ENCODE results near the gene MRGPRD.

The MRGPRD gene

GRCh38 chr11:68954836-68955606, 25.8 kb downstream of the MRGPRD start:
- H3K27me3 Mint-ChIP-seq: peaks cover 10% of the 10 kb centered on the region
- H3K4me3 Mint-ChIP-seq: peak overlapping the region in 1 of 2 donors; percentile 38
- peak; percentile 31 for ATAC-seq
- no peaks in the 10 kb centered on the region for H3K9me3 Mint-ChIP-seq
- no peak for DNase-seq
- H3K27ac Mint-ChIP-seq: no peak overlapping the region
- H3K4me1 Mint-ChIP-seq: peaks cover 12% of the 10 kb centered on the region

DNA sequence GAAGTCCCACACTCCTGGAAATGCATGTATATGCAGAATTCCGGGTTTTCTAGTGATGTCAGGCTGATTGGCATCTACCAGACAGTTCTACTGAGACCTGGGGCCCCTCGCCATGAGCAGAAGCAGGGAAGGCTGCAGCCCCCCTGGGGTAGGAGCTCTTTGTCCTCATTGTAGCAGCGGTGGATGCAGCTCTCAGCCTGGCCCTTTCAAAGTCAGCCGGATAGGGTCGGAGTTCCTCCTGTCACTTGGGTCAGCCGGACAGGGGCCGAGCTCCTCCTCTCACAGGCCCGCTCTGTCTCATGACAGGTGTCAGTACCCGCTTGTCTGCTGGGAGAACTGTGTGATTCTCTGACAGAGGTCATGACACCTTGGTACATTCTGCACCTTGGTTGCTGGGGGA, 30.0 kb downstream of the MRGPRD start:
- H3K4me3 Mint-ChIP-seq: no peak overlapping the region
- no peak overlapping the region for H3K27ac Mint-ChIP-seq
- no peaks in the 10 kb centered on the region for H3K9me3 Mint-ChIP-seq
- peaks cover 6% of the 10 kb centered on the region for H3K4me1 Mint-ChIP-seq
- ATAC-seq: no peak
- no peaks in the 10 kb centered on the region for H3K27me3 Mint-ChIP-seq
- no peak for DNase-seq

- Mint-ChIP-seq H3K9me3 (no peaks in the 10 kb centered on the region), H3K4me1 (peaks cover 2% of the 10 kb centered on the region), H3K27ac (no peak overlapping the region), H3K4me3 (no peak overlapping the region), H3K27me3 (no peaks in the 10 kb centered on the region)
- no peak for ATAC-seq
- no peak for DNase-seq
Measured at GRCh38 chr11:68950270-68950669, 30.5 kb downstream of the MRGPRD start.

- DNase-seq: no peak
- H3K4me1 Mint-ChIP-seq: no peaks in the 10 kb centered on the region
Measured at GRCh38 chr11:68948935-68949334, 31.9 kb downstream of the MRGPRD start.

DNA sequence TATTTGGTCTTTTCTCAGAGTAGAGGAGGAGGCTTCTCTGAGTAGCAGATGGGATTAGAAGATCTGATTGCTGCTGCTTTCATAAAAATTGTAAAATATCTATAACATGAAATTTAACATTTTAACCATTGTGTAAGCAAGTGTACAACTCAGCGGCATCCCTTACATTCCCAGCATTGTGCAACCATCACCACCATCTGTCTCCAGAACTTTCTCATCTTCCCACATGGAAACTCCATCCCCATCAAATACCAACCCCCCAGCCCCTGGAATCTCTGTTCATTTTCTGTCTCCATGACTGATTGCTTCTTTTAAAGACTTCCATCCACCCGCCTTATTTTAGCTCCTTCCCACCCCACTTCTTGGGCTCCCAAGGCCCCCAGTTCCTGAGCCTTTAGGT, 32.3 kb downstream of the MRGPRD start:
- Mint-ChIP-seq H3K9me3 (no peaks in the 10 kb centered on the region), H3K27ac (no peak overlapping the region), H3K4me1 (no peaks in the 10 kb centered on the region), H3K27me3 (no peaks in the 10 kb centered on the region), H3K4me3 (no peak overlapping the region)
- ATAC-seq (no peak), DNase-seq (no peak)

More at GRCh38 chr11:68948935-68949334, 31.9 kb downstream of the MRGPRD start:
- Mint-ChIP-seq H3K27me3 (no peaks in the 10 kb centered on the region), H3K4me3 (no peak overlapping the region), H3K9me3 (no peaks in the 10 kb centered on the region), H3K27ac (no peak overlapping the region)
- ATAC-seq: no peak

GRCh38 chr11:68947151-68947550, 33.6 kb downstream of the MRGPRD start:
- no peak overlapping the region for H3K4me3 Mint-ChIP-seq

GRCh38 chr11:68946416-68947090, 34.2 kb downstream of the MRGPRD start:
- Mint-ChIP-seq H3K4me1 (no peaks in the 10 kb centered on the region), H3K9me3 (no peaks in the 10 kb centered on the region), H3K27ac (peak overlapping the region in 1 of 2 donors; percentile 56), H3K4me3 (no peak overlapping the region), H3K27me3 (no peaks in the 10 kb centered on the region)
- DNase-seq (no peak), ATAC-seq (no peak)

More at GRCh38 chr11:68947151-68947550, 33.6 kb downstream of the MRGPRD start:
- no peak for ATAC-seq
- H3K4me1 Mint-ChIP-seq: no peaks in the 10 kb centered on the region
- no peak overlapping the region for H3K27ac Mint-ChIP-seq
- no peaks in the 10 kb centered on the region for H3K27me3 Mint-ChIP-seq
- H3K9me3 Mint-ChIP-seq: no peaks in the 10 kb centered on the region
- no peak for DNase-seq

DNA sequence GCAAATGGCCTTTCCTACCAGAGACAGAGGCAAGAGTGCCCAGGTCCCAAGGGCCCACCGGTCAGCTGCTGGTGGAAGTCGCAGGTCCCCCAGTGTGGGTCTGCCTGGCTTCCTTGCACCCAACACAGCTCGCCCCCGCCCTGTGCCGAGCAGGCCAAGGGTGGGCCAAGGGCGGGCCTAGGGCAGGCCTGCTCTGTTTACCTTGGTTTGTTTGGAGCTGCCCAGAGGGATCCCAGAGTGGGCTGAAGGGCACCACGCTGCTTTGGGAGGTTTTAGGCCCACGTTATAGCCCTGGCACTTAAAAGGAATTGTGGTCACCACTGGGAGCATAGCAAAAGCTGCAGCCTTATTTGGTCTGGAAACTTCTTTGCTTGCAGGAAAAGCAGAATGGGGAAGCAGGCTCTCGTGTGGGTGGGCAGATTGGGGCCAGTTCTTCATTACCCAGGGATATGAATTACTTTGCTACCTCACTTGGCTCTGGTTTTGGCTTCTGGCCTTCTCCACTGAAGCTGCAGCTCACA, 38.0 kb downstream of the MRGPRD start:
- Mint-ChIP-seq H3K4me3 (no peak overlapping the region), H3K27me3 (no peaks in the 10 kb centered on the region), H3K4me1 (no peaks in the 10 kb centered on the region), H3K27ac (peak overlapping the region in 1 of 2 donors; percentile 46), H3K9me3 (no peaks in the 10 kb centered on the region)
- peak; percentile 35 for ATAC-seq
- DNase-seq: no peak

- ATAC-seq (no peak), DNase-seq (no peak)
- Mint-ChIP-seq H3K27me3 (no peaks in the 10 kb centered on the region), H3K27ac (no peak overlapping the region), H3K4me3 (no peak overlapping the region), H3K4me1 (no peaks in the 10 kb centered on the region), H3K9me3 (no peaks in the 10 kb centered on the region)
Measured at GRCh38 chr11:68942095-68942620, 38.6 kb downstream of the MRGPRD start.

DNA sequence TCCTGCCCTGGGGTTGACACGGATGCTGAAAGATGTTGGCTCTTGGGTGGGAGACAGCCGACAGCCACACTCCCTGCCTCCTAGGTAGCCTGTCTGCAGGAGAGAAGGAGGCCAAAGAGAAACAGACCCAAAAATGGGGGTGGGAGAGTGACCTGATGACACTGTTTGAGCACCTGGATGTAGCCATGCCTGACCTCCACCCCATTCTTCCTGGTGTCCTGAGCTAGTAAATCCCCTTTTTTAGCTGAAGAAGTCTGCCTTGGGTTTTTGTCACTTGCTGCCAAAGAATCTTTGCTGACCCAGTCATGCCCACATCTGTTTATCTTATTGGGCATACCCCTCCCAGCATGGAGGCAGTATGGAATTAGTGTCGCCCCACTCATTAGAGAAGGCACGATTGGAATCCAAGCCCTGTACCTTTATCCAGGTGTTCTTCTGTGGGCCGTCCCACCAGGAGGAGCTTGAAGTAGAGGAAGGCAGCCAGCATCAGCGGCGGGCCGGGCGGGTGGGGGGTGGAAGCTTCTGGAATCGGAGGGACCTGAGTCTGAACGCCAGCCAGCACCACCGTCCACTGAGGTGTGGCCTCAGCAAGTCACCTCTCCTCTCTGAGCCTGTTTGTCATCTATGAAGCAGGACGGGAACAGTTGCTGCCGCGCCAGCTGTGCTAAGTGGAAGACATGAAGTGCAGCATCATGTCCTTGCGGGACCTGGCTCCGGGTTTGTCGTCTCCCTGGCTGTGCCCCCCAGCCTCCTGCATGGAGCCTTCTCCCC, 39.3 kb downstream of the MRGPRD start:
- H3K9me3 Mint-ChIP-seq: no peaks in the 10 kb centered on the region
- no peak overlapping the region for H3K27ac Mint-ChIP-seq

GRCh38 chr11:68940651-68941323, 40.0 kb downstream of the MRGPRD start:
- DNase-seq (no peak), ATAC-seq (no peak)
- Mint-ChIP-seq H3K4me3 (no peak overlapping the region), H3K4me1 (no peaks in the 10 kb centered on the region), H3K27ac (no peak overlapping the region), H3K27me3 (no peaks in the 10 kb centered on the region), H3K9me3 (no peaks in the 10 kb centered on the region)

More for the DNA sequence above, 39.3 kb downstream of the MRGPRD start:
- Mint-ChIP-seq H3K27me3 (no peaks in the 10 kb centered on the region), H3K4me3 (no peak overlapping the region), H3K4me1 (no peaks in the 10 kb centered on the region)
- DNase-seq (no peak), ATAC-seq (no peak)

- Mint-ChIP-seq H3K4me1 (no peaks in the 10 kb centered on the region), H3K9me3 (no peaks in the 10 kb centered on the region), H3K27me3 (no peaks in the 10 kb centered on the region), H3K27ac (no peak overlapping the region), H3K4me3 (no peak overlapping the region)
- DNase-seq (no peak), ATAC-seq (no peak)
Measured at GRCh38 chr11:68939583-68940555, 40.9 kb downstream of the MRGPRD start.

DNA sequence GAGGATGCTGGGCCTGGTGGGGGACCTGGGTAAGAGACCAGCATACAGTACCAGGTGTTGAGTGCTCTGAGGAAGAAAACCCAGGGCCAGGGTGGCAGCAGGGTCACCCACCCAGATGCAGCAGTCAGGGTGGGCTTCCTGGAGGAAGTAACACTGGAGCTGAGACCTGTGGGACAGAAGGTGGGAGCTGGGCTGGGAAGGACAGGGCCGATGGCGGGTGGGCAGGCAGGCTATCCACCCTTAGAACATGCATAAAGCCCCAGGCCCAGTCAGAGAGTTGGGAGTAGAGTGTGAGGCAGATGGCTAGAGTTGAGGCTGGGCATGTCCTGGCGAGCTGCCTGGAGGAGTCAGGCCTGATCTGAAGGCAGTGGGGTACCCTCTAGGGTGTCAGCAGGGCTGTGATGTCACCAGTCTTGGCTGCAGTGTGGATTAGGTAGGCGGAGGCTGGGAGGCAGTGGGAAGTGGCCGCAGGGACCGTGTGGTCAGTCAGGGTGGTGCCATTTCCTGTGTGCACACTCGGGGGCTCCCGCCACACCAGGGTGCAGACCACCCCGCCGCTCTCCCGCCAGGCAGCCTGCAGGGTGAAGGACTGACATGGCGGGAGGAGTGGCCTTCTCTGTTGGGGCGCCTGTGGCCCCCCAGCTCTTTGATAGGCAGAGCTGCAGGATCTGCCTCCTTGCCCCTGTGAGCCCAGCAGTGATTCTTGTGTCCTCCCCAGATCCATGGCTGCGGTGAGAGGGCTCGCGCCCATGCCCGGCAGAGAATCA, 41.8 kb downstream of the MRGPRD start:
- DNase-seq (no peak), ATAC-seq (no peak)
- peak overlapping the region; percentile 45 to 70 for H3K27ac Mint-ChIP-seq
- H3K4me1 Mint-ChIP-seq: no peaks in the 10 kb centered on the region
- no peak overlapping the region for H3K4me3 Mint-ChIP-seq
- H3K9me3 Mint-ChIP-seq: no peaks in the 10 kb centered on the region
- H3K27me3 Mint-ChIP-seq: no peaks in the 10 kb centered on the region
